NCI-H2196 (cell line): Measurements from ENCODE around the gene CTAG2.
"Not testable (repeated sequence)": the region's sequence is repeated elsewhere in the genome, so short reads cannot be mapped to it uniquely, and the experiment has no call there.

ENCODE experiments used
- DNase-seq: peaks from one replicate; lab custom pipeline; 2025; ENCODE audit not compliant: unreplicated experiment; lab: John Stamatoyannopoulos, UW

Gene CTAG2

DNA sequence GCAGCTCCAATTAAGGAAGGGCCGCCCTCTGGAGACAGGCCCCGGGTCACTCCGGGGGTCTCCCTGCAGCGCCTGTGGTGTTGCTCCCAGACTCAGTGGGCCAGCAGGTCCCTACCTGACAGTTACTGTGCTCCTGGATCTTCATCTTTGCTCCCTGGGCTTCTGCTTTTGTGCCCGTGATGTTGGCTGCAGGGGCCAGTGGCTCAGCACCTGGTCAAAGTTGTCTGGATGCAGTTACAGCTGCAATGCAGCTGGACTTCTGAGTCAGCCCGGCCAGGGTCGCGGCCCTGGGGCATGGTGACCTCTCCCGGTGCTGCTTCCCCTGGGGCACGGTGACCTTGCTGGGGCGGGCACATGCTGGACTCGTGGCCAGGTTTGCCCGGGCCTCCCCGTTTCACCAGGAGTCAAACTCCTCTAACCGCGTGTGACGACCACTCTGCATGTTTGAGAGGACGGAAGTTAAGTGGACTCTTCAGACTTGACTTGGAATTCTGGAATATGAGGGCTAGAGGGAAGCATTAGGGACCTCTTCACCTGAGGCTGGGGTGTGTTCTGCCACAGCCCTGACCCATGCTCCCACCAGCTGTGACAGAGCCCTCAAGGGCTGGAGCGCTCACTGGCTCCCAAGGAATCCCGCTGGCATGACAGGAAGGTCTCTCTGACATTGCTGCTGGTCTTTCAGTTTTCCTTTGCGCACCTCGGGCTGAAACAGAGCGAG, 3.7 kb downstream of the CTAG2 start:
- no peak for DNase-seq

- DNase-seq: no peak
Measured at GRCh38 chrX:154648931-154649330, 4.4 kb downstream of the CTAG2 start.

GRCh38 chrX:154645745-154646378, 7.5 kb downstream of the CTAG2 start:
- DNase-seq: not testable (repeated sequence)

DNA sequence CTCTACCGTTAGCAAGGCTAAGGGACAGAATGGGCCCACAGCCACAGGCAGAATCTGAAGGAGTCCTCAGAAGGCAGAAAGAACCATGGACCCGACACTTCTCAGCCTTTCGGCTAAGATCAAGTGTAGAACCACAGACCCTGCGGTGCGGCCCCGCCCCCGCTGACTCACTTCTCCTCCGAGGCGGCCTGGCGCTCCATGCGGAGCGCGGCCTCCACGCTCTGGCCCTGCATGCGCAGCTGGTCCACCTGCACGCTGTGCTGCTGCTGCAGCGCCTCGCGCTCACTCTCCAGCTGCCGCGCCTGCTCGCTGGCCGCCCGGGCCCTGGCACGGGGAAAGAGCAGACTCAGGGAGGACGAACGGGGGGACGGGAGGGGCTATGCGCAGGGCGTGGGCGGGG, 9.7 kb downstream of the CTAG2 start:
- DNase-seq: not testable (repeated sequence)

GRCh38 chrX:154641740-154642139, 11.6 kb downstream of the CTAG2 start:
- DNase-seq: not testable (repeated sequence)

GRCh38 chrX:154633661-154634060, 19.7 kb downstream of the CTAG2 start:
- not testable (repeated sequence) for DNase-seq

DNA sequence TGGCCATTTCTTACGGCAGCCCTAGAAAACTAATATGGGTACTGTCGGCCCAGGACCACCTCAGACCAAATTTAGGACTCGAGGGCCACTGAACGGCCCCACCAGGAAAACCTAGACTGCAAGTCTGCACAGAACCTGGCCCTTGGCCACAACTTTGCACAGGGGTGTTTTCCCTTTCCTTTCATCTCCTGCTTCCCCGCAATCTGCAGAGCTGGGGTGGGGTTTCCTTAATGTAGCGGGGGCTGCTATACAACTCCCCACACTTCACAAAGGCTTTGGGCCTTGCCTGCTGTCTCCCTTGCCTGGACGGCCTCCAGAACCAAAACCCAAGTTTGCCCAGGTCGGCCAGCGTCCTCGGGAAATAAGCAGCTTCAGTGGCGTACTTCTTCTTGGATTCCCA, 22.4 kb downstream of the CTAG2 start:
- DNase-seq: not testable (repeated sequence)

DNA sequence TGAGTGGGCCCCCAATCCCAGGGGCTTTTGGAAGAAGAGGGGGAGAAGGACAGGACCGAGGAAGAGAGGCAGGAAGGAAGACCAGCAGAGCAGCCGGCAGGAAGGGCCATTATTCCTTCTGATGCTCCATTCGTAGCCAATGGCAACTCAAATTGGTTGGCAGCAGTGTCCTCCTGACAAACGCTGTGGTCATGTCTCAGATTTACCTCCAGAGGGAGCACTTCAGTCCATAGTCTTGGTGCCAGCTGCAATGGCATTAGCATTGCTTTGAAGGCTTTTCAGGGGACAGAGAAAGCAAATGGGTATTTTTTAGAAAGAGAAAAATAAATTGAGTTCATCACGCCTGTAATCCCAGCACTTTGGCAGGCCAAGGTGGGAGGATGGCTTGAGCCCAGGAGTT, 24.4 kb downstream of the CTAG2 start:
- DNase-seq: not testable (repeated sequence)

DNA sequence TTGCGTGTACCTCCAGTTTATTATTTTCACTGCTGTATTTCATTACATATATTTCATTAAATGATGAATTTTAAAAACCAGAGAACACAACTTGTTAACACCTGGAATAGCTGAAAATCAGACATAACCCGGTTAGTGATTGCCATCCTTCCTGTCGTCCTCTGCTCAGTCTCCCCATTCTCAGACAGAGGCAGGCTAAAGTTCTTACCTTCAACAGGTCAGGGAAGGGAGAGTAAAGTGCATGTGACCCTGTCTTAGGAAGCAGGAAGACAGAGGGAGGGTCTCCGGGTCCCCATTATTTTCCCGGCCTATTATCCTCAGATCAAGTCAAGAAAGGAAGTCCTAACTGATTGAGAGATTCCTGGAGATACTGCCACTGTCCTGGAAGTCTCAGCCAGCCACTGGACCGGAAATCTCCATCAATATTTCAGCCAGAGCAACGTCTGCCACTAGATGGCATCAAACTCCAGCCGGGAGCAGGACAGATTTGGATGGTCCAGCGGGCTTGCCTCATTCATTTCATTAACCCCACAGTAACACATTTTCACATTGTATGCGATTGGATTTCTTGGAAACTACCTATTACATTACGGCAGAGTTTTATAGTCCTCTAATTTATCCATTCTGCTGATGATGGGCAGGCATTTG, 32.5 kb downstream of the CTAG2 start:
- DNase-seq: not testable (repeated sequence)

GRCh38 chrX:154619182-154619581, 34.2 kb downstream of the CTAG2 start, which contains the start of gene CTAG1B:
TSS of gene CTAG1B (minus strand) at chrX:154619282. CDS start at chrX:154619218, 64 bp downstream.
- DNase-seq: not testable (repeated sequence)

DNA sequence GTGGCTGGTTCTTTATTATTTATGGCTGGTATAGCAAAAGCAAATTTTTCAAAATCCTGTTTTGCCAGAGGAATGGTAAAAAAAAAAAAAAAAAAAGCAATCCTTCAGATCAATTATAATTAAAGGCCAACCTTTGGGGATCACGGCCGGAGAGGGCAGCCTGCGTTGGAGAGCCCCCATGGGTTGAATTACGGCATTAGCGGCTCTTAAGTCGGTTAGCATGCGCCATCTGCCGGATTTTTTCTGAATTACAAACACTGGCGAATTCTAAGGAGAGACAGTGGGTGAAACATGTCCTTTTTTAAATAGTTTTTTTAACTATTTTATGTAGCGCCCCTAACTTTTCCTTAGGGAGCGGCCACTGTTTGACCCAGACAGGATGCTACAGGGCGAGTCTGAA, 39.8 kb downstream of the CTAG2 start:
- DNase-seq: not testable (repeated sequence)

DNA sequence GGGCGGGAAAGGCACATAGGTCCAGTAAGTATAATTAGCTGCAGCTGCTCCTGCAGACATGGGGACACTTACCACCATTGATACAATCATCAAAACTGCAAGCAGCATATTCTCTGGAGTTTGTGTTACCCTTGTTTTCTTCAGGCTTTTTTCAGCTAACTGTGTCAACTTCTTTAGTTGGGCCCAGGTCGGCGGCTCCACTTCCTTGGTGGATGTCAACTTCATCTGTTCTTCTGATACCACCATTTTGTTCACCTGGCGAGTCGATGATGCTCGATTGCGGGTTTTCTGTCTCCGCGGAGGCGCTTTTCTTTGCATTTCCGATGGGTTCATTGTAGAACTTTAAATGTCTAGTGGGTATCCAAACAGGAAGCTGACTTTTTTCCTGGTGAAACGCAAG, 42.2 kb downstream of the CTAG2 start:
- not testable (repeated sequence) for DNase-seq

GRCh38 chrX:154608823-154609222, 44.6 kb downstream of the CTAG2 start:
- not testable (repeated sequence) for DNase-seq

DNA sequence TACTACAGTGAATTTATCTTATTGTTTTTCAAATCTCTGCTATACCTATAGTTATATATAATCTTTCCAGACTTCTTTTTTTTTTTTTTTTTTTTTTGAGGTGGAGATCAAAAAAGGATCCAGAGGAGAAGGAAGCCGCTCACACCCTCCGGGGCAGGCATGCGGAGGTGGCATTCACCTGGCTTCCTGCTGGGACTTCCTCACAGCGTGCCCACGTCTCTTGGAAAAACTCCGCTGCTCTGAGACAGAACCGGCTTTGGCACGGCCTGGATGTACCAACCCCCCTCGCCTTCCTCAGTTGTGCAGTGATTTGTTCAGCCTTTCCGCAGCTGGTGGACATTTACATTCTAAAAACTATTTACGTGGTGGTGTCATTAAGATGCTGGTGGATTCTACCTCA, 45.4 kb downstream of the CTAG2 start:
- not testable (repeated sequence) for DNase-seq

- DNase-seq: peak; percentile 40
Measured at GRCh38 chrX:154607370-154607769, 46.0 kb downstream of the CTAG2 start.

DNA sequence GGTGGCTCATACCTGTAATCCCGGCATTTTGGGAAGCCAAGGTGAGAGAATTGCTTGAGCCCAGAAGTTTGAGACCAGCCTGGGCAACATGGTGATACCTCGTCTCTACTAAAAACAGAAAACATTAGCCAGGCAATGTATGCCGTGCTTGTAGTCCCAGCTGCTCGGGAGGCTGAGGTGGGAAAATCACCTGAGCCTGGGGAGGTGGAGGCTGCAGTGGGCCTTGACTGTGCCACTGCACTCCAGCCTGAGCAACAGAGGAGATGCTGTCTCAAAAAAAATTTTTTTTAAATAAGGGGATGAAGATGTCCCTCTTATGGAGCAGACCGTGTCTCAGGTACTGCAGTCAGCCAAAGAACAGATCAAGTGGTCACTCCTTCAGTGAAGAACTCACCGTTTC, 47.8 kb downstream of the CTAG2 start:
- DNase-seq: no peak

DNA sequence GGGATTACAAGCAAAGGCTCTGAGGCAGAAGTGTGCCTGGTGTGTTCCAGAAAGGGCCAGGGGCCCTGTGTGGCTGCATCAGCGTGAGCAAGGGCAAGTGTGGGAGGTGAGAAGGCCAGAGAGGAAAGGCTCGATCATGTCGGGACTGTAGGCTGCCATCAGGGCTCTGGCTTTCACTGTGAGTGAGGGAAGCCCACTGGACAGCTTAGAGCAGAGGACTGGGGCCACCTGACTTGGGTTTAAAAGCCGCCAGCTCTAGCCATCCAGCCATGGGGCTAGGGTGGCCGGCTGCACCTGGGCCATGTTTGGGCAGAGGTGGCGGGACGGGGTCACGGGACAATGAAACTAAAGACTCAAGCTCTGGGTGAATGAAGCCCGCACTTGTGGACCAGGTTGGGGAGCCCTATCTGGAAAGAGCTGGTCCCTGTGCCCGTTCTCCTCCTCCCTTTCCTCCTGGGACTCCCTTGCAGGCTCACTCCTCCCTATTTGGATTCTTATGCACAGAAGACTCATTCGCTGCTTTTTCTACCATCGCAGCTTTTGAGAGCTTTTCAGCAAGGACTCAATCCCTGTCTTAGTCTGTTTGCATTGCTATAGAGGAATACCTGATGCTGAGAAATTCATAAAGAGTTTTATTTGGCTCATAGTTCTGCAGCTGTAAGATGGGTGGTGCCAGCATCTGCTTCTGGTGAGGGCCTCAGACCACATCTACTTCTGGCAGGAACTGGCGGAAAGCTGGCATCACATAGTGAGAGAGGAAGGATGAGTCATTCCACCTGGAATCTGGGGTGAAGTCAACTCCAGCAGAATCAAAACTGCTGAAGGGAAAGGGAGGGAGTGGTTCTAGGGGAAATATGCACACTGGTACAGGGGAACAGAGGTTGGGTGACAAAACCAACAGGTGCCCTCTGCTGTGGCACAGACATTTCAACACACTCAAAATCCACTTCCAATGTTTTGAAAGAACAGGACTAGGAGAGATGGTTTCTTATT, 49.6 kb downstream of the CTAG2 start:
- no peak for DNase-seq

DNA sequence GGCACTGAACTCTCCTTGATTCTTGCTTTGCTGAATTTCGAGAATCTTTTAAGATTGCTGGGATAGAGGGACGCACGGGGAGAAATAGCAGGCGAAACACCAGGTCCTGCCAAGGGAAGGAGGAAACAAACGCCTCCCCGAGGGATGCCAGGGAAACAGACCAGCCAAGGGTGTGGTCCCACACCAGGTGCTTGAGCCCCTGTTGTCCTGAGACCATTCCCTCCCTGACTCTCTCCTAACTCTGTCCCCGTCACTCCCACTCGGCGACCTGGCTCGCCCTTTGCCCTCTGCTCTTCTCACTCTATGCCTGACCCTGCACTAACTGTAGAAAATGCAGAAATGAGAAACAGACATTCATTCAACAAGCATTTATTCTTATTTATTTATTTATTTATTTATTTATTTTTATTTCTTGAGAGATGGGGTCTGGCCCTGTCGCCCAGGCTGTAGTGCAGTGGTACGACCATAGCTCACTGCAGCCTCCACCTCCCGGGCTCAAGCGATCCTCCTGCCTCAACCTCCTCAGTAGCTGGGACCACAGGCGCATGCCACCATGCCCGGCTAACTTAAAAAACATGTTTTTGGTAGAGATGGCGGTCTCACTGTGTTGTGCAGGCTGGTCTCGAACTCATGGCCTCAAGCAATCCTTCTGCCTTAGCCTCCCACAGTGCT, 50.5 kb downstream of the CTAG2 start:
- DNase-seq: no peak

- DNase-seq: no peak
Measured at GRCh38 chrX:154602226-154602625, 51.2 kb downstream of the CTAG2 start.
